Measurements from ENCODE around the gene KIAA1671.

GRCh38 chr22:24937114-24937513 lies 15.4 kb upstream of the KIAA1671 start:
- TF ChIP-seq TBP (optimal IDR thresholded peaks at IDR 0.05; ENCODE audit: low read depth, low read length) = no peak
- no peak for TF ChIP-seq TBL1XR1 (IDR thresholded peaks at IDR 0.05; ENCODE audit: low read length in 2 of 2)
- no peak for TF ChIP-seq ZBTB17 (CRISPR knock-in tag; IDR thresholded peaks at IDR 0.05)
